Stimulated activated CD4-positive, alpha-beta T cell treated with anti-CD3 and anti-CD28 coated beads, Interleukin-1b, Interleukin-23, amount 100 ng/mL, for 1 hour (primary cell): Measurements from ENCODE around the gene MEF2D.

ENCODE experiments used
- DNase-seq, 2 donors: peaks; one replicate each; pipeline ENCODE4 v3.0.0-alpha.2; 2020; ENCODE audit warnings: low read depth in 2 of 2

Gene MEF2D

GRCh38 chr1:156428746-156429288 lies 71.8 kb downstream of the MEF2D start:
- no peak for DNase-seq

DNA sequence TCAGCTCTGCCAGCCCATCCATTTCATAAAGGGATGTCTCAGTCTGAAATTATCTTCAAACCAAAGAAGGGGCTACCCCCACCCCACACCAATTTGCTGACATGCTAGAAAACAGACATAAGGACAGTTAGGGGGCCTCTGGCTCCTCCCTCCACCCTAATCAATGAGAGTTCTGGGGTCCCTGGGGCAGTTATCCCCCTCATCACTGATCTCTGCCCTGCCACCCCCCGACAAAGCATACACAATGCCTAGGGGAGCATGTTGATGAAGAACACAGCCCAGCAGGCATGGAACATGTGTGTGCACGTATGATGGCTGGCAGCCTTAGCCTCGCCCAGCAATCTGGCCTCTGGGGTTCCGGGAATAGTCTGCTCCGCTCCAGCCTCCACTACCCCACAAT lies 72.6 kb downstream of the MEF2D start:
- DNase-seq: no peak

GRCh38 chr1:156425943-156426342 lies 74.6 kb downstream of the MEF2D start:
- no peak for DNase-seq

DNA sequence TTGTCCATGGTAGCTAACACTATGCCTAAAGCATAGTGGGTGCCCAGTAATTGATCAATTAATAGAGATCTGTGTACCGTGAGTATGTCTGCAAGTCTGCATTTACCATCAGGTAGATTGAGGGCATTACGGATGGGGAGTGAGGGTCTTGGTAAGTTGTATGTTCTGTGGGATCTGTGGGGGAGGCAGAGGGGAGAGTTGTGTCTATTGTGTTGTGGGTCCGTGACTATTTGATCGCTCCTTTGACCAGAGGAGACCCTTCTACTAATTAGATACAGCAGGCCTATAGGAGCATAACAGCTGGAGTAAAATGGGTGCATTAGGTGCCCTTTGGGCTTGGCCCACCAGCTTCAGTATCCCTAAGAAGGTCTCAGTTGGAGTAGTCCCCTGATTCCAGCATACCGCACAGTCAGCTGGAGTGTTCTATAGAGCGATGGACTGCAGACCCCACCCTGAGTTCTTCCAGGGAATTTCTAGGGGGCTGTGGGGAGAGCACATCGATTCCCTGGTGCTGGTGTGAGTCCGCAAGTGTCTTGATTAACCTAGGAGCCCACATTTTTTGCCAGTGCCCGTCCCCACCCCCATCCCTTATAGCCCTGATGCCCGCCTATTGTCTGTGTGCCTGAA lies 75.7 kb downstream of the MEF2D start:
- DNase-seq: no peak

DNA sequence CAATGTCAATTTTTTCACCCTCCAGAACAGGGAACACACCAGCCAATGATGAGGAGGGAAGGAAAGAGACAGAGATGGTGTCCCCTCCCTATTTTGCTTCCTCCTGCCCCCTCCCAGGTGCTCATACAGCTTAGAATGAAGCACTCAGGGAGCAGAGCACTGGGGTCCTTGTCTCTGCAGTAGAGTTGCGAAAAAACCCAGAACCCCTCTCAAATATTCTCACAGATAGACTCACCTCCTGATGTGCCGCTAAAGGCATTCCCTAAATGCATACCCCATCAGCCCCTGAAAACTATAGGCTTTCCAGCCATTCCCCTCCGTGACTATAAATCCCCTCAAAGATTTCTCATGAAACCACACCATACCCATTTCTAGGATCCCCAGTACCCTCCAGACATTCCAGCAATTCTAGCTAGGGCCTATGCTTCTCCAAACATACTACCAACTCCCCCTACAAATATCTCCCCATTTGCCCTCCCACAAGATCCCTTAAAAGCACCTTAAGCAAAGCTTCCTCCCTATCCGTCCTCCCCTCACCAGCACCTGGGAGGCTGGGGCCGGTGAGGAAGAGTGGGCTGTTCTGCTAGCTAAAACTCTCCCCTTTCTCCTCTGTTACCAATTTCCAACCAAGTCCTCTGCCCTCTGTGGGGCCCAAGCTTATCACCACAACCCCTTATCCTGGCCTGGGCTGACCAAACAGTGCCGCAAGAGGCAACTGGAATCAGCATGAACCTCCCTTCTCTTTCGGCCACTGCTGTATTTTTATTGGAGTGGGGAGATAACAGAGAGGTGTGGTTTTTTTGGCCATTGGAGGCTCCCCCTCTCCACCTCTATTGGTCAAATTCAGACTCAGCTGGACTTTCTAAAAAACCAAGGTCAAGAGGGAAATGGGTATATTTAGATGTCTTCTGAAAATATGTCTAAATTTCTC lies 76.9 kb downstream of the MEF2D start:
- no peak for DNase-seq

GRCh38 chr1:156422602-156423091 lies 77.9 kb downstream of the MEF2D start:
- DNase-seq: no peak

DNA sequence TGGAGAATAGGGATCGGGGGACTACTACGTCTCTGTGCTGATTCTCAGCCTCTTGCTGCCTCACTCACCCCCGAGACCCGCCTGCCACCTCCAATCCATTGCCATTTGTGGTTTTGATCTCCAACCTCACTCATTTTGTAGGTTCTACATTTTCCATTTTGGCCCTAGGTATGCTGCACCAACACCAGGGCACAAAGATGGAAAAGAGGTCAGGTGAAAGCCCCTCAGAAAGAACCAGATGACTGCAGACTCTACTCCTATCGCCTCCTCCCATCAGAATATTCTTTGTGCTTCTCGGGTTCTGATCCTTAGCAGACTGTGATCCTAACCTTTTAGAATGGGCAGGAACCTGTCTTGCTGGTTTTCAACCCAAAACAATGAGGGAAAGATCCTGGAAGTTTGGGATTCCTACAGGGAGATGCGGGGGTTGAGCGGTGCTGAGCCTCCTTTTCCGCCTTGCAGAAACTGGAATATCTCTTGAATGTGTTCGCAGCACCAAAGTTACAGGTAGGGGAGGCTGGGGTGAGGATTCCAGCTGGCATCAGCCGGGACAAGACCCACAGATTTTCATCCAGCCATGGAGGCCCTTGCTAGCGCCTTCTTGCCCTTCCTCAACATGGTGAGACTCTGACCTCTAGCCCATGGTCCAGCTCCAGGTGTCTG lies 78.5 kb downstream of the MEF2D start:
- no peak for DNase-seq

DNA sequence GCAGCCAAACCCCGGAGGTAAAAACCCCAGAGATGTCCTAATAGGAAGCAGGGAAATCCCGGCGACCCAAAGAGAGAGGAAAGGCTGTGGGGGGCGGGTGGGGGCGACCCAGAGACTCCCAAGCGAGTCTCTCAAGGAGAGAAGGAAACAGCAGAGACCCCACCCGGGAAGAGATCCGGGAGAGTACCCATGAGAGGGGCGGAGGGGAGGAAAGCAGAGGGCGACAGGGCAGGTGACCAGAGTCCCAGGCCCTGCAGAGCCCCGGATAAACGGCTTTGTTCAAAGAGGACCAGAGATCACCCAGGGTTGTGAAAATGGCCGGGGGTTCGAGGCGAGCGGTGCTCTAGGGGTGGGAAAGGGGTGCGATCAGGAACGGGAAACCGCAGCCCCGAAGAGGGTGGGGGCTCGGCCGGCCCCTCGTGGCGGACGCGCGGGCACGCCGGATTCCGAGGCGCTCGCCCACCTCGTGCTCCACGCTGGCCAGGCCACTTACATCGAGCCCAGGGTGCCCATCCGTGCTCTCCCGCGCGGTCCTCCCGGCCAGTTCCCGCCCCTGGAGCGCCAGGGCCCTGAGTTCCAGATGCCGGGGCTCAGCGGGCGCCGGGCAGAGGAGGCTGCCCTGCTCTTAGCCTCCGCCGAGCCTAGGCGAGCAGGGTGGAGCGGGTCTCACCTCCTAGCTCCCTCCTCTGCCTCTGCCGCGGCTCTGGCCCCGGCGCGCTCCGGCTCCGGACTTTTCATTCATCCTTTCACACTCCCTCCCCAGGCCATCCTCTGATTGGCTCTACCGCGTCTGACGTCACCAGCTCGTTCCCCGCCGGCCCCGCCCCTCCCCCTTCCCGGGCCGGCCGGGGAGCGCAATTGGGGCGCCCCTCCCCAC lies 79.3 kb downstream of the MEF2D start:
- peak; percentile 13 to 40 for DNase-seq

DNA sequence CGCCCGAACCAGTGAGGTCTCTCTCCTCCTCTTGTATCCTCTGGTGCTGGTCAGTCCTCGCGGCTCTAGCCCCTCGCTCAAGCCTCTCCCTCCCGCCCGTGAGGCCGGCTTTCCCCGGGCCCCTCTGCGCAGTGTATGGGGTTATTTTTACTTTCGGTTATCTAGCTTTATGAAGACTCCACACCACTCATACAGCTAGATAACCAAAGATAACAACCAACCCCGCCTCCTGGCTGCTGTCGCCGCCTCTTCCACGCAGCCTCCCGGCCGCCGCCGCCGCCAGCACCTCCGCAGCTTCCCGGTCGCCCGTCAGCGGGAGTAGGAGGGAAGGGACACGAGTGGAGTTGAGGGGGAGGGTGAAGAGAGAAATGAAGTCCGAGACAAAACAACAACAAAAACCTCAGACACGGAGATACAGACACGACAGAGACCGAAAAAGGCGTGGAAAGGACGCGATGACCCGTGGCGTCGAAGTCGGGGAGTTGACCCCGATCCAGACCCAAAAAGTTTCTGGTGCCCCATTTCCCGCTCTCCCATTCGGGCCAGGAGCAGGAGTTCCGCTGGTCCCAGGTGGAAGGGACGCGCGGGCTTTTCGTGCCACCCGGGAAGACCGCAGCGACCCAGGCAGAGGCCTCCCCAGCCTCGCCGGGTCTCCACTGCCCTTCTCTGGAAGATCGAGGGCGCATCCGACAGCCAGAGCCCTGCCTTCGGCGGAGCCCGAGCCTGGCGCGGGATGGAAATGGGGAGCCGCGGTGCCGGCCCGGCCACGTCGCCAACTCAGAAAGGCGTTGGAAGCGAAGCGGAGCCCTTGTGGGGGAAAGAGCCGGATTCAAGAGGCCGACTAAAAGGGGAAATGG lies 80.1 kb downstream of the MEF2D start:
- no peak for DNase-seq

- DNase-seq: no peak
Observed at GRCh38 chr1:156419854-156420204, 80.7 kb downstream of the MEF2D start.

GRCh38 chr1:156418416-156419070 lies 82.0 kb downstream of the MEF2D start:
- no peak for DNase-seq

- DNase-seq: no peak
Observed at GRCh38 chr1:156417401-156418020, 83.1 kb downstream of the MEF2D start.

DNA sequence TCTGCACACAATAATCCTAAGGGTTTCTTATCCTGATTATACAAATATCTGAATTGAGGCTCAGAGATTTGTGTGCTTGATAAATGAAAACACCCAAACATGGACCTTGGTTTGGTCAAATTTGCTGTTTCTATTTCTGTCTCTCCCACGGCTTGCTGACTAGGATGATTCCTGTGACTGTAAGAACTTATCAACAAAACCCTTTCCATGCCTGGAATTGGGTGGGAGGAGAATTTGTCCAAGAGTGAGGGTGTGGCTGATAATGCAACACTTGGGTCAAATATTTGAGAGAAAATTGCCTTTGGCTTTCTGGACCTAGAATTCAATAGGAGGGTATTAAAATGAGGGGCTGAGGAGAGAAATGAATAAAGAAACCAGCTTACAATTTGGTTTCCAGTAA lies 83.6 kb downstream of the MEF2D start:
- no peak for DNase-seq

- no peak for DNase-seq
Observed at GRCh38 chr1:156414461-156415064, 86.0 kb downstream of the MEF2D start.
